ENCODE results near the gene SCGB3A1. TPM values are rescaled to one million over a fixed set of nuclear protein-coding genes. Genes with fewer than 3 reads are reported as not detected.
A peak's percentile ranks its signal among the peaks of the same experiment; 100 is the strongest.

SCGB3A1 gene
- total RNA-seq, 2 experiments from 2014 or later = not detected

DNA sequence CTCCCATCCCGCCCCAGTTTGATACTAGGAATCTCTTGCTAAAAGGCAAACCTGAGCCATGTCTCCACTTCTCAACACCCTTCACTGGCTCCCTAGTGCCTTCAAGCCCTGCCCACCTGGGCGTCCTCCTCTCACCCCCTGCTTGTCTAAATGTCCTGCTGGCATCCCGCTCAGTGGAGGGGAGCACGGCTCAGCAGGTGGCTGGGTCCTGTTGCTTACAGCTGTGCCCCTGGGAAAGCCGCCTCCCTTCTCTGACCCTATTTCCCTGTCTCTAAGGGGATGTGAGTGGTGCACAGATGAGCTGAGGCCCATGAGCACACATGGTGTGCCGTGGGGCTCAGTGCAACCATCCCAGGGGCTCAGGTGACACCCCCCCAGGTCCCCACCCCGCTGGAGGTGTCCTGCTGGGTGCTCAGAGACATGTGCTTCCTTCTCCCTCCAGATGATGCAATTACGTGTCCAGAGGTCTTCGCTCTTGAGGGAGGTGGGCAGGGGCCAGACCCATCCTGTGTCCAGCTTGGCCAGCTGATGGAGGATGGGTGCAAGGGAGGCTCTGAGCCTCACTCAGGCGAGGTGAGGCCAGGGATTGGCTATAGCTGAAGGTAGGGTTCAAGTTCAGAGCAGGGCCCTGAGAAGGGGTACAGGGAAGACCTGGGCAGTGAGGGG lies 34.0 kb upstream of the SCGB3A1 start:
- Mint-ChIP-seq H3K36me3 (ENCODE audit: low read depth) (no peaks in the 10 kb centered on the region), H3K4me1 (ENCODE audit: low read depth) (peaks cover 8% of the 10 kb centered on the region), H3K27me3 (no peaks in the 10 kb centered on the region), H3K27ac (no peak overlapping the region), H3K9me3 (no peaks in the 10 kb centered on the region), H3K4me3 (no peak overlapping the region)
- intact Hi-C loops (cut with micrococcal nuclease) = no loop called here
- no peak for ATAC-seq
- TF ChIP-seq, protein P1, sequence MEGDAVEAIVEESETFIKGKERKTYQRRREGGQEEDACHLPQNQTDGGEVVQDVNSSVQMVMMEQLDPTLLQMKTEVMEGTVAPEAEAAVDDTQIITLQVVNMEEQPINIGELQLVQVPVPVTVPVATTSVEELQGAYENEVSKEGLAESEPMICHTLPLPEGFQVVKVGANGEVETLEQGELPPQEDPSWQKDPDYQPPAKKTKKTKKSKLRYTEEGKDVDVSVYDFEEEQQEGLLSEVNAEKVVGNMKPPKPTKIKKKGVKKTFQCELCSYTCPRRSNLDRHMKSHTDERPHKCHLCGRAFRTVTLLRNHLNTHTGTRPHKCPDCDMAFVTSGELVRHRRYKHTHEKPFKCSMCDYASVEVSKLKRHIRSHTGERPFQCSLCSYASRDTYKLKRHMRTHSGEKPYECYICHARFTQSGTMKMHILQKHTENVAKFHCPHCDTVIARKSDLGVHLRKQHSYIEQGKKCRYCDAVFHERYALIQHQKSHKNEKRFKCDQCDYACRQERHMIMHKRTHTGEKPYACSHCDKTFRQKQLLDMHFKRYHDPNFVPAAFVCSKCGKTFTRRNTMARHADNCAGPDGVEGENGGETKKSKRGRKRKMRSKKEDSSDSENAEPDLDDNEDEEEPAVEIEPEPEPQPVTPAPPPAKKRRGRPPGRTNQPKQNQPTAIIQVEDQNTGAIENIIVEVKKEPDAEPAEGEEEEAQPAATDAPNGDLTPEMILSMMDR (IDR thresholded peaks at IDR 0.05) = no peak
- CTCF ChIA-PET = no interaction called here
- DNase-seq = no peak
- POLR2A ChIA-PET = no interaction called here

DNA sequence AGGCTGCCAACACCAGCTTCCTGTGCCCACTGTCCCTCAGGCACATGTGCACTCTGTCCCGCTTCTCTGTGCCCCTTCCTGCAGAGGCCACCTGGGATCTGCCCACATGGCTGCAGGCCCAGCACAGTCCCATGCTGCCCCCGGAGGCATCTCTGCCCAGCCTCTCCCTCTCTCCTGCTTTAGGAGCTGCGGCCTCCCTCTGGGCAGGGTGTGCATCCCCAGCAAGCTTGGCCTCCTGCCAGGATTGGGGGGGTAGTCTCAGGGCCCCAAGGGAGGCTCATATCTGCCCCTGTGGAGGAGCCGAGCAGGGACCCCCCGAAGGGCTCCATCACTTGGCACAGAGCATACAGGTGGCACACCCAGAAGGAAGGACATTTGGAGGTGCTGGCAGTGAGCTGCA lies 33.3 kb upstream of the SCGB3A1 start:
- H3K4me3 Mint-ChIP-seq = no peak overlapping the region
- TF ChIP-seq, protein P1 (IDR thresholded peaks at IDR 0.05) = no peak
- CTCF ChIA-PET = no interaction called here
- ATAC-seq (no peak), DNase-seq (no peak)
- intact Hi-C loops (cut with micrococcal nuclease) = no loop called here
- H3K9me3 Mint-ChIP-seq = no peaks in the 10 kb centered on the region
- POLR2A ChIA-PET = no interaction called here
- no peaks in the 10 kb centered on the region for H3K27me3 Mint-ChIP-seq
- no peaks in the 10 kb centered on the region for H3K36me3 Mint-ChIP-seq (ENCODE audit: low read depth)
- H3K27ac Mint-ChIP-seq = no peak overlapping the region
- H3K4me1 Mint-ChIP-seq (ENCODE audit: low read depth) = peaks cover 8% of the 10 kb centered on the region

DNA sequence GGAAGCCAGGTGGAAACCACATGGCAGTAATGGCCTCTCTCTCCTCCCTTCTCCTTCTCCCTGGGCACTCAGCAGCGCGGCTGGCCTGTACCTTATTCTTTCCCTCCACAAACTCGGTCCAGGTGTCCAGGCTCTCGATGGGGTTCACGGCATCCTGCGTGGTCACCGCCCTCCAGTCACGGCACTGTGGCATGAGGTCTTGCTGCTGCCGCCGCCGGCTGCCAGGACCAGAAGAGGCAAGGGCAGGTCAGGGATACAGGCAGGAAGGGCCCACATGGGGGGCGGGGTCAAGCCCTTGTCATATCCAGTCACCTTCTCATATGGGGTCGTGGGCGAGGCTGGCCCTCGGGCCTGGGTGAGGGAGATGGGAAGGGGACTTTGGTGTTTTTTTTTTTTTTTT lies 32.5 kb upstream of the SCGB3A1 start:
- POLR2A ChIA-PET = interaction anchor here (1.0 kb wide), 1 partner anchor 21 kb away, joined by 3 read pairs; no protein-coding TSS in a partner anchor
- no peaks in the 10 kb centered on the region for H3K36me3 Mint-ChIP-seq (ENCODE audit: low read depth)
- intact Hi-C loops (cut with micrococcal nuclease) = no loop called here

DNA sequence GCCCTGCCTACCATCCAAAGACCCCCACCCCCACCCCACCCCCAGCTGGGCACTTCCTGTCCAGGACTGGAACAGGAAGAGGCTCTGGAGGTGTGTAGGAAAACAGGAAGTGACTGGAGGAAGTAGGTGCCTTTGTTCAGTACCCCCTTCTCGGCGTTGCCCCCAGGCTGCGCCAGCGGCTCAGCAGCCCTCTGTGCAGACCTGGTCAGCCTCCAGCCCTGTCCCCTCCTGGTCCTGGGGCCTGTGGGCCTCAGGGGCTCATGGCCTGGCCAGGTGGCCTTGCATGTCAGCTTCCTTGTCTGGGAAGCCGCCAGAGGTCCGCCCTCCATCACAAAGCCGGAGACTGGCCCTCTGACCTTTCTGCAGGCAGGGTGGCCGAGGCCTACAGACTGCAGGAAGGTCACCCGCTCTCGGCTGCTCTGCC lies 32.1 kb upstream of the SCGB3A1 start:
- peaks cover 8% of the 10 kb centered on the region for H3K4me1 Mint-ChIP-seq (ENCODE audit: low read depth)
- DNase-seq (no peak), ATAC-seq (no peak)
- POLR2A ChIA-PET = interaction anchor here (0.6 to 1.0 kb wide), 3 partner anchors 10 to 484 kb away, joined by 3 read pairs; no protein-coding TSS in a partner anchor
- H3K4me3 Mint-ChIP-seq = no peak overlapping the region
- no peaks in the 10 kb centered on the region for H3K27me3 Mint-ChIP-seq
- no peaks in the 10 kb centered on the region for H3K9me3 Mint-ChIP-seq
- TF ChIP-seq, protein P1 (IDR thresholded peaks at IDR 0.05) = no peak
- CTCF ChIA-PET = no interaction called here
- H3K36me3 Mint-ChIP-seq (ENCODE audit: low read depth) = no peaks in the 10 kb centered on the region
- H3K27ac Mint-ChIP-seq = no peak overlapping the region
- intact Hi-C loops (cut with micrococcal nuclease) = no loop called here

More for the DNA sequence above, 32.5 kb upstream of the SCGB3A1 start:
- Mint-ChIP-seq H3K4me3 (no peak overlapping the region), H3K4me1 (ENCODE audit: low read depth) (peaks cover 8% of the 10 kb centered on the region), H3K9me3 (no peaks in the 10 kb centered on the region), H3K27me3 (no peaks in the 10 kb centered on the region), H3K27ac (peak overlapping the region; percentile 55)
- CTCF ChIA-PET = no interaction called here
- TF ChIP-seq, protein P1 (IDR thresholded peaks at IDR 0.05) = no peak
- no peak for ATAC-seq
- no peak for DNase-seq

DNA sequence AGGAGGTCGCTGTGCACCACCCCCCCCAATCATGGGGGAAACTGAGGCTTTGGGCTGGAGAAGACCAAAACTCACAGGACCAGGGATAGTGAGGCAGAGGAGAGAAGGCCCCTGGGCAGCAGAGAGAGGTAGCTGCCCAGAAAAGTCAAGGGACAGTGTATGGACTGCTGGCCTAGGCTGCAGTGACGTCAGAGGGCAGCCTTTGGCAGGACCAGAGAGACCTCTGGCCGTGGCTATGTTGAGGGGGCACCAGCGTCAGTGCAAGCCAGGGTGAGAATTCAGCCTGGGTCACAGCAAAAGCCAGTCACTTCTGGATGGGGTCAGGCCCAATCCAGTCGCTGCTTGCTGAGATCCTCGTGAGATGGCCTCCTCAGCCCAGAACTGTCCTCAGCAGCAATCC lies 31.6 kb upstream of the SCGB3A1 start:
- Mint-ChIP-seq H3K4me3 (no peak overlapping the region), H3K27me3 (no peaks in the 10 kb centered on the region), H3K4me1 (ENCODE audit: low read depth) (peaks cover 8% of the 10 kb centered on the region), H3K9me3 (no peaks in the 10 kb centered on the region), H3K27ac (no peak overlapping the region), H3K36me3 (ENCODE audit: low read depth) (no peaks in the 10 kb centered on the region)
- CTCF ChIA-PET = no interaction called here
- POLR2A ChIA-PET = interaction anchor here (0.6 to 1.0 kb wide), 3 partner anchors 11 to 484 kb away, joined by 3 read pairs; no protein-coding TSS in a partner anchor
- intact Hi-C loops (cut with micrococcal nuclease) = no loop called here
- ATAC-seq = no peak
- DNase-seq = no peak
- TF ChIP-seq, protein P1 (IDR thresholded peaks at IDR 0.05) = no peak
